ENCODE measurements around the gene UBE2U. TPM values are rescaled to one million over a fixed set of nuclear protein-coding genes. Genes with fewer than 3 reads are reported as not detected.

The UBE2U gene
- total RNA-seq, 1 experiment from 2014 or later = not detected

- Histone ChIP-seq H3K4me2 (ENCODE audit: low read length) (no peak overlapping the region), H3K9me3 (ENCODE audit: control insufficient read depth in 1 of 2, insufficient read depth in 1 of 2, low read depth in 1 of 2, low read length in 2 of 2) (no peaks in the 10 kb centered on the region), H3K36me3 (ENCODE audit: control insufficient read depth in 1 of 2, insufficient read depth in 2 of 2, low read length in 2 of 2) (no peaks in the 10 kb centered on the region), H3K9me2 (ENCODE audit: insufficient read depth) (no peaks in the 10 kb centered on the region), H3K9ac (ENCODE audit: low read length) (no peak overlapping the region), H3K27ac (ENCODE audit: low read depth, low read length) (no peak overlapping the region), H2AFZ (ENCODE audit: low read depth, low read length, poor library complexity, severe bottlenecking) (no peak overlapping the region), H3K27me3 (ENCODE audit: insufficient read depth, low read length) (no peaks in the 10 kb centered on the region), H3K4me3 (replicated peaks in 1 of 2; ENCODE audit: low read depth in 1 of 2, low read length in 2 of 2) (no peak overlapping the region), H3K79me2 (ENCODE audit: insufficient read depth, low read length) (no peaks in the 10 kb centered on the region), H3K4me1 (ENCODE audit: control insufficient read depth in 1 of 2, insufficient read depth in 2 of 2, low read length in 2 of 2) (no peaks in the 10 kb centered on the region), H4K20me1 (ENCODE audit: insufficient read depth) (no peaks in the 10 kb centered on the region)
- TF ChIP-seq TCF7L2 (IDR thresholded peaks at IDR 0.05; ENCODE audit: borderline replicate concordance, extremely low read depth, insufficient read depth, insufficient read length) (no peak), JUND (IDR thresholded peaks at IDR 0.05) (no peak), REST (IDR thresholded peaks at IDR 0.05; ENCODE audit: low read depth) (no peak), POLR2A (IDR thresholded peaks at IDR 0.05; ENCODE audit: borderline replicate concordance, extremely low read depth, insufficient read depth, insufficient read length) (no peak), ATF3 (IDR thresholded peaks at IDR 0.05) (no peak), RAD21 (IDR thresholded peaks at IDR 0.05; ENCODE audit: low read depth) (no peak), POLR2AphosphoS5 (IDR thresholded peaks at IDR 0.05; ENCODE audit: low read depth, low read length) (no peak), CEBPB (IDR thresholded peaks at IDR 0.05; ENCODE audit: low read depth) (no peak), ELF1 (IDR thresholded peaks at IDR 0.05; ENCODE audit: borderline replicate concordance, low read depth) (no peak), EGR1 (IDR thresholded peaks at IDR 0.05; ENCODE audit: low read depth) (no peak), ZNF274 (IDR thresholded peaks at IDR 0.05; ENCODE audit: low read depth, low read length) (no peak), ZFX (IDR thresholded peaks at IDR 0.05) (no peak), ZBTB33 (IDR thresholded peaks at IDR 0.05; ENCODE audit: extremely low read depth, insufficient replicate concordance, low read length) (no peak), SIN3A (IDR thresholded peaks at IDR 0.05; ENCODE audit: low read depth) (no peak)
- intact Hi-C loops (cut with micrococcal nuclease) = no loop called here
- BruUV-seq (replicated peaks) = no TSS peak
- ChIA-PET POLR2A (interaction anchor here (0.8 kb wide), 1 partner anchor 520 kb away, joined by 3 read pairs; no protein-coding TSS in a partner anchor), CTCF (no interaction called here), RAD21 (ENCODE audit: low non-redundant PET in 1 of 2, low total read pairs in 2 of 2, uncharacterized antibody in 2 of 2, unreplicated experiment in 2 of 2) (no interaction called here)
- ATAC-seq = no peak
- no peak for DNase-seq (ENCODE audit: low read depth, low spot score)
Observed at GRCh38 chr1:64182207-64182606, 21.2 kb upstream of the UBE2U start.
